ENCODE results near the gene ATP2B1. TPM values are rescaled to one million over a fixed set of nuclear protein-coding genes. Genes with fewer than 3 reads are reported as not detected.

Gene ATP2B1
- total and polyA plus RNA-seq, 7 donors = 14.3 to 54.0 (median 30.1) TPM

- intact Hi-C loops (cut with DNase I) = no loop called here
- no peak overlapping the region for H3K4me3 ChIP-seq
- no peaks in the 10 kb centered on the region for H3K36me3 ChIP-seq (ENCODE audit: insufficient read depth in 1 of 2, low read depth in 1 of 2)
- no peak for TF ChIP-seq CTCF (IDR thresholded peaks at IDR 0.05)
- H3K27ac ChIP-seq = no peak overlapping the region
- DNase-seq (no peak), ATAC-seq (no peak)
- no peaks in the 10 kb centered on the region for H3K9me3 ChIP-seq
- no peaks in the 10 kb centered on the region for H3K27me3 ChIP-seq (ENCODE audit: insufficient read depth in 3 of 3, low read length in 2 of 3)
- H3K4me1 ChIP-seq = no peaks in the 10 kb centered on the region
These were observed 14.6 kb upstream of the ATP2B1 start for GRCh38 chr12:89723276-89723675.

GRCh38 chr12:89721291-89721987 lies 12.8 kb upstream of the ATP2B1 start:
- no peak for TF ChIP-seq CTCF (IDR thresholded peaks at IDR 0.05)
- no peak overlapping the region for H3K4me3 ChIP-seq
- H3K27me3 ChIP-seq (ENCODE audit: insufficient read depth in 3 of 3, low read length in 2 of 3) = no peaks in the 10 kb centered on the region
- no peaks in the 10 kb centered on the region for H3K9me3 ChIP-seq
- 79 to 84% (median 81%) methylated on average over 8 of the region's 8 CpGs for WGBS, 3 donors
- no peaks in the 10 kb centered on the region for H3K4me1 ChIP-seq
- H3K27ac ChIP-seq = no peak overlapping the region
- intact Hi-C loops (cut with DNase I) = no loop called here
- DNase-seq = no peak
- no peaks in the 10 kb centered on the region for H3K36me3 ChIP-seq (ENCODE audit: insufficient read depth in 1 of 2, low read depth in 1 of 2)
- no peak for ATAC-seq

GRCh38 chr12:89717759-89718523 lies 9.3 kb upstream of the ATP2B1 start:
- no peak overlapping the region for H3K4me3 ChIP-seq
- intact Hi-C loops (cut with DNase I) = no loop called here
- H3K27me3 ChIP-seq (ENCODE audit: insufficient read depth in 3 of 3, low read length in 2 of 3) = no peaks in the 10 kb centered on the region
- WGBS, 3 donors = 86 to 92% (median 90%) methylated on average over 2 of the region's 2 CpGs
- ATAC-seq = no peak
- DNase-seq = no peak
- TF ChIP-seq CTCF (IDR thresholded peaks at IDR 0.05) = no peak
- no peaks in the 10 kb centered on the region for H3K4me1 ChIP-seq
- no peak overlapping the region for H3K27ac ChIP-seq
- no peaks in the 10 kb centered on the region for H3K9me3 ChIP-seq
- no peaks in the 10 kb centered on the region for H3K36me3 ChIP-seq (ENCODE audit: insufficient read depth in 1 of 2, low read depth in 1 of 2)

GRCh38 chr12:89712706-89713105 lies 4.1 kb upstream of the ATP2B1 start:
- no peak for ATAC-seq

More at GRCh38 chr12:89712706-89713105, 4.1 kb upstream of the ATP2B1 start:
- 90 to 96% (median 93%) methylated on average over 3 of the region's 3 CpGs for WGBS, 3 donors
- no peak overlapping the region for H3K4me3 ChIP-seq
- no peaks in the 10 kb centered on the region for H3K27me3 ChIP-seq (ENCODE audit: insufficient read depth in 3 of 3, low read length in 2 of 3)
- no peaks in the 10 kb centered on the region for H3K36me3 ChIP-seq (ENCODE audit: insufficient read depth in 1 of 2, low read depth in 1 of 2)
- intact Hi-C loops (cut with DNase I) = no loop called here
- H3K9me3 ChIP-seq = no peaks in the 10 kb centered on the region
- H3K4me1 ChIP-seq = peaks cover 9% of the 10 kb centered on the region
- DNase-seq = no peak
- TF ChIP-seq CTCF (IDR thresholded peaks at IDR 0.05) = no peak
- H3K27ac ChIP-seq = no peak overlapping the region

Measured in psoas muscle (tissue), 8 donors.